H1 (cell line): Measurements from ENCODE around the gene NOD2. TPM values are rescaled to one million over a fixed set of nuclear protein-coding genes. Genes with fewer than 3 reads are reported as not detected.

Experiments
- CTCF ChIA-PET: fragments of 300-600 bp; sonication (Branson Sonifier 250); formaldehyde crosslinking; loops from one replicate; lab custom pipeline; 2021; ENCODE audit not compliant: partially characterized antibody; lab: Charles Lee
- POLR2A ChIA-PET: fragments of 300-600 bp; sonication (Branson Sonifier 250); formaldehyde crosslinking; loops from one replicate; lab custom pipeline; 2021; ENCODE audit warnings: inconsistent platforms; ENCODE audit not compliant: partially characterized antibody; lab: Charles Lee
- DNase-seq, 2 experiments: peaks; one replicate each; pipeline versions ENCODE4 v3.0.0 to v3.0.0-alpha.2; 2010 to 2022; ENCODE audit warnings: low spot score in 2 of 2, low read depth in 1 of 2, mixed read lengths in 1 of 2
- FAIRE-seq: peaks from 2 replicates; lab custom pipeline; 2011; peaks lifted over from hg19 to GRCh38; lab: Jason Lieb, UNC
- H2AFZ ChIP-seq: 2 replicates; pipeline ENCODE4 v1.8.1; 2012; ENCODE audit warnings: low read length, inconsistent platforms
- H2AK5ac ChIP-seq: 2 replicates; pipeline ENCODE4 v1.6.1; 2013; ENCODE audit warnings: low read depth, low read length
- H2BK120ac ChIP-seq: replicated peaks from 2 replicates; pipeline ENCODE3; 2013; ENCODE audit warnings: low read depth, low read length, inconsistent platforms
- H2BK12ac ChIP-seq: 2 replicates; pipeline ENCODE4 v1.6.1; 2013; ENCODE audit warnings: low read depth, low read length
- H2BK15ac ChIP-seq: 2 replicates; pipeline ENCODE4 v1.6.1; 2013; ENCODE audit warnings: low read length
- H2BK20ac ChIP-seq: 2 replicates; pipeline ENCODE4 v1.6.1; 2013; ENCODE audit warnings: low read length
- H2BK5ac ChIP-seq: 2 replicates; pipeline ENCODE4 v1.6.1; 2013; ENCODE audit warnings: low read depth, low read length
- H3K14ac ChIP-seq: 2 replicates; pipeline ENCODE4 v1.6.1; 2013; ENCODE audit warnings: inconsistent platforms; ENCODE audit not compliant: insufficient read length
- H3K18ac ChIP-seq: 2 replicates; pipeline ENCODE4 v1.6.1; 2013; ENCODE audit warnings: low read length; ENCODE audit errors: extremely low read depth
- H3K23ac ChIP-seq: 2 replicates; pipeline ENCODE4 v1.6.1; 2013; ENCODE audit warnings: inconsistent platforms; ENCODE audit not compliant: insufficient read length
- H3K23me2 ChIP-seq: 2 replicates; pipeline ENCODE4 v1.6.1; 2013; ENCODE audit warnings: low read depth, low read length
- H3K27ac ChIP-seq: 2 replicates; pipeline ENCODE4 v1.6.1; 2011; ENCODE audit warnings: low read depth, low read length, inconsistent platforms
- H3K27me3 ChIP-seq, 4 experiments: replicated peaks in 1 of 4; 1 replicate in 1 of 4; 2 replicates in 3 of 4; pipeline versions ENCODE4 v1.6.1 to v1.8.1; 2011 to 2013; ENCODE audit warnings: low read length in 3 of 4, mild to moderate bottlenecking in 3 of 4, inconsistent platforms in 2 of 4, mixed read lengths in 2 of 4, moderate library complexity in 1 of 4; ENCODE audit not compliant: control insufficient read depth in 3 of 4, insufficient read depth in 3 of 4; ENCODE audit errors: extremely low read depth in 1 of 4
- H3K36me3 ChIP-seq, 4 experiments: 2 replicates each; pipeline versions ENCODE4 v1.6.1 to v1.8.1; 2011 to 2013; ENCODE audit warnings: mild to moderate bottlenecking in 4 of 4, low read length in 3 of 4, moderate library complexity in 2 of 4, control low read depth in 1 of 4, inconsistent platforms in 1 of 4; ENCODE audit not compliant: insufficient read depth in 4 of 4, control insufficient read depth in 2 of 4
- H3K4ac ChIP-seq: replicated peaks from 2 replicates; pipeline ENCODE3; 2013; ENCODE audit warnings: low read length, low read depth, mixed read lengths, inconsistent platforms; ENCODE audit not compliant: insufficient read length
- H3K4me1 ChIP-seq, 4 experiments: replicated peaks in 1 of 4; 1 replicate in 1 of 4; 2 replicates in 3 of 4; pipeline versions ENCODE4 v1.6.1 to v1.8.1; 2011 to 2013; ENCODE audit warnings: low read length in 3 of 4, inconsistent platforms in 2 of 4, mixed read lengths in 1 of 4; ENCODE audit not compliant: insufficient read depth in 4 of 4, control insufficient read depth in 3 of 4
- H3K4me2 ChIP-seq, 2 experiments: 2 replicates each; pipeline versions ENCODE4 v1.6.1 to v1.8.1; 2011 to 2013; ENCODE audit warnings: low read depth in 2 of 2, low read length in 2 of 2, control low read depth in 1 of 2, inconsistent platforms in 1 of 2, mild to moderate bottlenecking in 1 of 2; ENCODE audit not compliant: insufficient read depth in 1 of 2
- H3K4me3 ChIP-seq, 4 experiments: fragments of 200-600, 300-600 bp in 1 of 4; sonication (generic), shearing (Covaris generic), sonication (Bioruptor Twin) in 1 of 4; 2 replicates each; pipeline versions ENCODE4 v1.5.1 to v1.8.1; 2011 to 2016; ENCODE audit warnings: low read length in 4 of 4, low read depth in 3 of 4, control low read depth in 2 of 4, inconsistent platforms in 2 of 4, mild to moderate bottlenecking in 2 of 4, mixed read lengths in 1 of 4, moderate library complexity in 1 of 4; ENCODE audit not compliant: insufficient read depth in 2 of 4; ENCODE audit errors: extremely low read depth in 1 of 4
- H3K56ac ChIP-seq: replicated peaks from 2 replicates; pipeline ENCODE3; 2013; ENCODE audit warnings: low read depth, mild to moderate bottlenecking, mixed read lengths, low read length, inconsistent platforms; ENCODE audit not compliant: insufficient read length
- H3K79me1 ChIP-seq: 2 replicates; pipeline ENCODE4 v1.6.1; 2013; ENCODE audit warnings: low read depth, low read length, control low read depth
- H3K79me2 ChIP-seq, 2 experiments: 2 replicates each; pipeline versions ENCODE4 v1.6.1 to v1.8.1; 2012 to 2013; ENCODE audit warnings: low read length in 2 of 2, mild to moderate bottlenecking in 2 of 2, inconsistent platforms in 1 of 2; ENCODE audit not compliant: insufficient read depth in 2 of 2, control insufficient read depth in 1 of 2
- H3K9ac ChIP-seq, 4 experiments: replicated peaks in 1 of 4; 1 replicate in 1 of 4; 2 replicates in 3 of 4; pipeline versions ENCODE4 v1.6.1 to v1.8.1; 2011 to 2013; ENCODE audit warnings: low read depth in 3 of 4, low read length in 3 of 4, control low read depth in 2 of 4, mild to moderate bottlenecking in 2 of 4, moderate library complexity in 2 of 4, inconsistent platforms in 1 of 4; ENCODE audit errors: extremely low read depth in 1 of 4
- H3K9me3 ChIP-seq, 2 experiments: 2 replicates each; pipeline versions ENCODE4 v1.6.1 to v1.8.1; 2012 to 2013; ENCODE audit warnings: mild to moderate bottlenecking in 2 of 2, moderate library complexity in 2 of 2, control low read depth in 1 of 2, inconsistent platforms in 1 of 2, low read depth in 1 of 2, low read length in 1 of 2, mixed read lengths in 1 of 2; ENCODE audit not compliant: insufficient read depth in 2 of 2
- H4K20me1 ChIP-seq, 2 experiments: replicated peaks in 1 of 2; 2 replicates each; pipeline versions ENCODE3 to v1.8.1; 2011 to 2013; ENCODE audit warnings: inconsistent platforms in 2 of 2, low read length in 2 of 2, mild to moderate bottlenecking in 1 of 2; ENCODE audit not compliant: insufficient read depth in 2 of 2, control insufficient read depth in 1 of 2
- H4K5ac ChIP-seq: 2 replicates; pipeline ENCODE4 v1.6.1; 2013; ENCODE audit warnings: low read length, low read depth, mixed read lengths, inconsistent platforms; ENCODE audit not compliant: insufficient read length
- H4K8ac ChIP-seq: 2 replicates; pipeline ENCODE4 v1.8.0; 2013; ENCODE audit warnings: mild to moderate bottlenecking, moderate library complexity, low read length, inconsistent platforms; ENCODE audit not compliant: insufficient read depth; ENCODE audit errors: extremely low read depth
- H4K91ac ChIP-seq: replicated peaks from 2 replicates; pipeline ENCODE3; 2013; ENCODE audit warnings: low read length, mixed read lengths, inconsistent platforms; ENCODE audit not compliant: insufficient read length
- BACH1 ChIP-seq: IDR thresholded peaks from 2 replicates; pipeline ENCODE4 v1.6.1; 2012; ENCODE audit warnings: low read length, improper control_type of control experiment
- E2F6 ChIP-seq: IDR thresholded peaks from 2 replicates; pipeline ENCODE4 v1.6.1; 2012; ENCODE audit warnings: inconsistent platforms
- EP300 ChIP-seq, 2 experiments: IDR thresholded peaks; 1 replicate in 1 of 2; 2 replicates in 1 of 2; pipeline ENCODE4 v1.6.1; 2011 to 2012; ENCODE audit warnings: low read depth in 2 of 2, low read length in 2 of 2, mild to moderate bottlenecking in 2 of 2, borderline replicate concordance in 1 of 2, inconsistent platforms in 1 of 2, moderate library complexity in 1 of 2
- JUND ChIP-seq: IDR thresholded peaks from 2 replicates; pipeline ENCODE4 v1.6.1; 2011; ENCODE audit warnings: mild to moderate bottlenecking, improper control_type of control experiment, low read length
- KDM1A ChIP-seq: fragments of 200-600, 300-600 bp; sonication (generic); IDR thresholded peaks from 2 replicates; pipeline ENCODE4 v1.7.1; 2016; ENCODE audit warnings: mild to moderate bottlenecking, low read length, borderline replicate concordance
- NANOG ChIP-seq: IDR thresholded peaks from 2 replicates; pipeline ENCODE4 v1.6.1; 2011; ENCODE audit warnings: low read length, low read depth, mild to moderate bottlenecking, inconsistent platforms; ENCODE audit not compliant: insufficient read depth, poor library complexity, severe bottlenecking
- RAD21 ChIP-seq, 2 experiments: IDR thresholded peaks in 1 of 2; conservative IDR thresholded peaks in 1 of 2; 2 replicates each; pipeline ENCODE4 v1.6.1; 2011; ENCODE audit warnings: low read depth in 2 of 2, low read length in 2 of 2, improper control_type of control experiment in 1 of 2, inconsistent platforms in 1 of 2, mild to moderate bottlenecking in 1 of 2, moderate library complexity in 1 of 2
- SP1 ChIP-seq: IDR thresholded peaks from 2 replicates; pipeline ENCODE4 v1.6.1; 2011; ENCODE audit warnings: low read depth, low read length
- SP4 ChIP-seq: IDR thresholded peaks from 2 replicates; pipeline ENCODE4 v1.6.1; 2012; ENCODE audit warnings: low read length, inconsistent platforms
- TAF1 ChIP-seq: IDR thresholded peaks from 2 replicates; pipeline ENCODE4 v1.6.1; 2011; ENCODE audit warnings: mild to moderate bottlenecking, low read depth, low read length
- TAF7 ChIP-seq: optimal IDR thresholded peaks from 2 replicates; pipeline ENCODE3; 2011; ENCODE audit warnings: low read depth, mild to moderate bottlenecking, inconsistent platforms, low read length, moderate library complexity, borderline replicate concordance
- TCF12 ChIP-seq: IDR thresholded peaks from 2 replicates; pipeline ENCODE4 v1.6.1; 2011; ENCODE audit warnings: low read depth, mild to moderate bottlenecking, low read length
- ZNF274 ChIP-seq: IDR thresholded peaks from 2 replicates; pipeline ENCODE4 v1.7.0; 2012; ENCODE audit warnings: low read length, borderline replicate concordance; ENCODE audit errors: extremely low read depth
- WGBS, 2 experiments: shearing (Covaris generic) in 1 of 2; methylation state at CpG; one replicate each; pipeline versions ENCODE4 v1.1.6 to v1.1.7; 2013 to 2015; ENCODE audit warnings: low lambda C conversion rate in 2 of 2, mixed read lengths in 2 of 2, inconsistent platforms in 1 of 2, low coverage in 1 of 2, missing lambda C conversion rate in 1 of 2; ENCODE audit not compliant: insufficient replicate concordance in 2 of 2, insufficient coverage in 1 of 2, insufficient read length in 1 of 2; ENCODE audit errors: extremely low coverage in 1 of 2, missing lambda C conversion rate in 1 of 2; 5-methylcytosine and 5-hydroxymethylcytosine counted together
- polyA plus RNA-seq, 7 experiments: library from polyadenylated mRNA; depleted of rRNA in 3 of 7; stranded (reverse) in 5 of 7; unstranded in 2 of 7; fragments of >200 nt in 5 of 7; fragments of 200-250 nt in 2 of 7; gene quantifications; 1 replicate in 5 of 7; 2 replicates in 1 of 7; 4 replicates in 1 of 7; pipeline versions ENCODE4 v1.2.1 to v1.2.3, GENCODE V29; 2011 to 2013; ENCODE audit warnings: missing spikeins in 2 of 7, mixed read lengths in 2 of 7
- total RNA-seq: library from RNA; stranded (reverse); fragmentation: NEBNext Ultra II Directional; extraction: Animal tissue kit (Norgen Biotek cat#: 25700); gene quantifications from 2 replicates; pipeline ENCODE4 v1.2.1, GENCODE V29; 2021

NOD2 gene
- total and polyA plus RNA-seq, 2 of the 8 experiments (the other 6 are each of a cell fraction or from before 2014, with no cell fraction given) = 0.37 to 0.42 TPM

DNA sequence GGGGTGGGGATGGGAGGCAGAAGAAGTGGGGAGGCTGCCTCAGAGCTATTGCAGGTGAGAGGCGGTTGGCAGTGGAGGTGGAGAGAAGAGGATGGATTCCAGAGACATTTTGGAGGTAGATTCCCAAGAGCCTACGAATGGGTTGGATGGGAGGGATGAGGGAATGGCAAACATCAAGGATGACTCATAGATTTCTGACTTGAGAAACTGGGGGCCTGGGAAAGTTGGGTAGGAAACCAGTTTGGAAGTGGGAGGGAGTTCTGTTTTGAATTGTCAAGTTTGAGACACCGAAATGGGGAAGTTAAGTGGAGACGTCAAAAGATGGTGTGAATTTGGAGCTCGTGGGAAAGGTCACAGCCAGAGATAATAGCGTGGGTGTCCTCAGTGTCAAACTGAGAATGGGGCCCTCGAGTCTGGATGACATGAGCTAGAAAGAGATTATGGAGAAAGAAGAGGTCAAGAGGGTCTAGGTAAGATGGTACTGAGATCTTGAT is 42.3 kb downstream of the NOD2 start:
- TF ChIP-seq RAD21 (IDR thresholded peaks at IDR 0.05 in 1 of 2, conservative IDR thresholded peaks at IDR 0.05 in 1 of 2; ENCODE audit: low read depth in 2 of 2, low read length in 2 of 2) = no peak
- TF ChIP-seq TCF12 = no peak
- TF ChIP-seq ZNF274 = no peak
- no peak for TF ChIP-seq E2F6
- TF ChIP-seq SP4 = no peak
- TF ChIP-seq SP1 = no peak
- TF ChIP-seq EP300 (IDR thresholded peaks at IDR 0.05; ENCODE audit: borderline replicate concordance in 1 of 2, low read depth in 2 of 2, low read length in 2 of 2) = no peak
- no peak for TF ChIP-seq NANOG
- no peak for TF ChIP-seq BACH1
- no peak for TF ChIP-seq TAF7
- TF ChIP-seq TAF1 = no peak
- TF ChIP-seq JUND = no peak
- TF ChIP-seq KDM1A = no peak
- WGBS, 2 experiments = 87% methylated on average over 7 of the region's 7 CpGs; no CpG with 5 or more reads in 1 of the 2 experiments
- DNase-seq = no peak
- Histone ChIP-seq H4K91ac (no peak overlapping the region), H3K4ac (no peak overlapping the region), H2BK5ac (no peak overlapping the region), H3K27me3 (no peaks in the 10 kb centered on the region; a peak in 1 of 7 replicates), H3K9me3 (no peaks in the 10 kb centered on the region), H2BK15ac (no peak overlapping the region), H3K36me3 (no peaks in the 10 kb centered on the region), H2BK20ac (no peak overlapping the region), H3K56ac (no peak overlapping the region), H3K4me3 (no peak overlapping the region), H3K27ac (no peak overlapping the region), H3K18ac (no peak overlapping the region), H3K79me2 (no peaks in the 10 kb centered on the region), H3K4me2 (no peak overlapping the region), H3K23me2 (no peaks in the 10 kb centered on the region), H2BK12ac (no peak overlapping the region), H3K9ac (no peak overlapping the region), H3K79me1 (no peaks in the 10 kb centered on the region), H3K23ac (no peak overlapping the region), H4K5ac (no peak overlapping the region), H2AK5ac (no peak overlapping the region), H2BK120ac (no peak overlapping the region), H4K8ac (no peak overlapping the region), H2AFZ (no peak overlapping the region), H3K14ac (no peak overlapping the region), H3K4me1 (no peaks in the 10 kb centered on the region), H4K20me1 (no peaks in the 10 kb centered on the region)
- POLR2A ChIA-PET = no interaction called here
- CTCF ChIA-PET = interaction anchor here (0.5 to 3.4 kb wide), 9 partner anchors 10 to 71 kb away, joined by 3 to 16 read pairs (median 3); no protein-coding TSS in a partner anchor
- no peak for FAIRE-seq
